CD4-positive, alpha-beta T cell (primary cell): ENCODE data around the gene POC1B. TPM values are rescaled to one million over a fixed set of nuclear protein-coding genes. Genes with fewer than 3 reads are reported as not detected.

ENCODE experiments used
- ATAC-seq: fragments of 200-7000 bp; cut with Tn5 transposase; one replicate; pipeline ENCODE4 v1.10.0; 2022; ENCODE audit warnings: mild to moderate bottlenecking; ENCODE audit not compliant: poor library complexity
- CTCF ChIA-PET: fragments of 350-600 bp; sonication (Branson Sonifier 250); formaldehyde crosslinking; loops from one replicate; lab custom pipeline; 2021; ENCODE audit warnings: antibody characterized with exemption, inconsistent platforms; lab: Charles Lee
- POLR2A ChIA-PET: fragments of 350-600 bp; sonication (Branson Sonifier 250); formaldehyde crosslinking; loops from one replicate; lab custom pipeline; 2021; ENCODE audit warnings: antibody characterized with exemption, inconsistent platforms; lab: Charles Lee
- DNase-seq, 14 experiments: peaks; one replicate each; pipeline ENCODE4 v3.0.0-alpha.2; 2013 to 2020; ENCODE audit warnings: mixed read lengths in 2 of 14
- H3K27ac ChIP-seq, 2 donors: one replicate each; pipeline versions ENCODE4 v1.5.1 to v1.7.0; 2013; ENCODE audit warnings: low read length in 2 of 2, low read depth in 1 of 2, mild to moderate bottlenecking in 1 of 2
- H3K27me3 ChIP-seq, 2 experiments: 1 replicate in 1 of 2; 2 replicates in 1 of 2; pipeline versions ENCODE4 v1.6.1 to v1.7.0; 2013; ENCODE audit warnings: low read length in 2 of 2, control low read depth in 1 of 2, mild to moderate bottlenecking in 1 of 2, moderate library complexity in 1 of 2; ENCODE audit not compliant: insufficient read depth in 2 of 2, control insufficient read depth in 1 of 2
- H3K36me3 ChIP-seq: one replicate; pipeline ENCODE4 v1.6.1; 2013; ENCODE audit warnings: low read length, control low read depth; ENCODE audit not compliant: insufficient read depth
- H3K4me1 ChIP-seq: one replicate; pipeline ENCODE4 v1.6.1; 2013; ENCODE audit warnings: low read length, control low read depth; ENCODE audit not compliant: insufficient read depth
- H3K4me3 ChIP-seq: one replicate; pipeline ENCODE4 v1.5.1; 2013; ENCODE audit warnings: mild to moderate bottlenecking, low read length, moderate library complexity
- H3K9me3 ChIP-seq, 2 experiments: 1 replicate in 1 of 2; 2 replicates in 1 of 2; pipeline versions ENCODE4 v1.6.1 to v1.7.0; 2013; ENCODE audit warnings: low read length in 2 of 2, mild to moderate bottlenecking in 2 of 2, control low read depth in 1 of 2, moderate library complexity in 1 of 2; ENCODE audit not compliant: control insufficient read depth in 1 of 2, insufficient read depth in 1 of 2
- H3K27ac Mint-ChIP-seq: one replicate; pipeline ENCODE4 v1.8.0; 2020; ENCODE audit warnings: mixed read lengths
- H3K27me3 Mint-ChIP-seq: one replicate; pipeline ENCODE4 v1.8.0; 2021; ENCODE audit warnings: mixed read lengths
- H3K36me3 Mint-ChIP-seq: one replicate; pipeline ENCODE4 v1.8.0; 2021; ENCODE audit warnings: low read depth, mixed read lengths
- H3K4me1 Mint-ChIP-seq: one replicate; pipeline ENCODE4 v1.8.0; 2021; ENCODE audit warnings: low read depth, mixed read lengths
- H3K4me3 Mint-ChIP-seq: one replicate; pipeline ENCODE4 v1.8.0; 2020; ENCODE audit warnings: mild to moderate bottlenecking, mixed read lengths
- H3K9me3 Mint-ChIP-seq: one replicate; pipeline ENCODE4 v1.8.0; 2020; ENCODE audit warnings: mixed read lengths
- CTCF ChIP-seq: fragments of 200-600 bp; IDR thresholded peaks from one replicate; pipeline ENCODE4 v1.8.0; 2022; ENCODE audit warnings: antibody characterized with exemption, mild to moderate bottlenecking
- intact Hi-C, 2 experiments: fragments of 100-400 bp; cut with DNase I in 1 of 2; cut with micrococcal nuclease in 1 of 2; formaldehyde crosslinking; loops; one replicate each; pipeline versions ENCODE4 v1.15.1 to v1.9.0; 2023 to 2025; cut with DNase I, micrococcal nuclease
- total RNA-seq, 174 experiments: library from RNA in 2 of 174; stranded (reverse) in 2 of 174; gene quantifications; one replicate each; pipeline ENCODE4 v1.2.3 and lab custom pipeline; 2021 to 2026

The POC1B gene
- total RNA-seq, 2 experiments from 2014 or later, result 14.9 to 16.2 TPM

- ChIA-PET CTCF (interaction anchor here (0.6 kb wide), 1 partner anchor 32 kb away, joined by 3 read pairs; the partner anchor contains the start of gene POC1B), POLR2A (no interaction called here)
- DNase-seq, result no peak
- H3K9me3 Mint-ChIP-seq, result no peaks in the 10 kb centered on the region
- no peak overlapping the region for H3K27ac ChIP-seq
- intact Hi-C loops, result no loop called here
- H3K4me3 ChIP-seq, result no peak overlapping the region
- H3K36me3 ChIP-seq, result peaks cover 29% of the 10 kb centered on the region
- H3K27me3 ChIP-seq, result no peaks in the 10 kb centered on the region
- no peaks in the 10 kb centered on the region for H3K4me1 ChIP-seq
- no peak overlapping the region for H3K27ac Mint-ChIP-seq
- peaks cover 68% of the 10 kb centered on the region for H3K36me3 Mint-ChIP-seq
- H3K4me3 Mint-ChIP-seq, result no peak overlapping the region
- ATAC-seq, result no peak
- no peaks in the 10 kb centered on the region for H3K9me3 ChIP-seq
- H3K4me1 Mint-ChIP-seq, result peaks cover 7% of the 10 kb centered on the region
- no peak for TF ChIP-seq CTCF
- H3K27me3 Mint-ChIP-seq, result no peaks in the 10 kb centered on the region
These were observed 32.1 kb downstream of the POC1B start for GRCh38 chr12:89493670-89494302.

- no peak for TF ChIP-seq CTCF
- ChIA-PET POLR2A (no interaction called here), CTCF (no interaction called here)
- no peak overlapping the region for H3K27ac ChIP-seq
- Mint-ChIP-seq H3K27ac (no peak overlapping the region), H3K4me1 (peaks cover 5% of the 10 kb centered on the region), H3K4me3 (no peak overlapping the region), H3K27me3 (no peaks in the 10 kb centered on the region), H3K36me3 (peaks cover 74% of the 10 kb centered on the region), H3K9me3 (no peaks in the 10 kb centered on the region)
- H3K9me3 ChIP-seq, result no peaks in the 10 kb centered on the region
- no peaks in the 10 kb centered on the region for H3K4me1 ChIP-seq
- ATAC-seq (no peak), DNase-seq (no peak)
- H3K4me3 ChIP-seq, result no peak overlapping the region
- H3K27me3 ChIP-seq, result no peaks in the 10 kb centered on the region
- intact Hi-C loops, result no loop called here
- H3K36me3 ChIP-seq, result peaks cover 30% of the 10 kb centered on the region
These were observed 33.0 kb downstream of the POC1B start for GRCh38 chr12:89492883-89493282.

GRCh38 chr12:89490922-89491321 is 34.9 kb downstream of the POC1B start:
- H3K4me1 ChIP-seq, result no peaks in the 10 kb centered on the region
- ATAC-seq (no peak), DNase-seq (no peak)
- Mint-ChIP-seq H3K27ac (no peak overlapping the region), H3K9me3 (no peaks in the 10 kb centered on the region), H3K4me1 (peaks cover 5% of the 10 kb centered on the region), H3K4me3 (no peak overlapping the region), H3K36me3 (peaks cover 84% of the 10 kb centered on the region), H3K27me3 (no peaks in the 10 kb centered on the region)
- POLR2A ChIA-PET, result no interaction called here
- H3K27ac ChIP-seq, result no peak overlapping the region
- no peaks in the 10 kb centered on the region for H3K27me3 ChIP-seq
- no peaks in the 10 kb centered on the region for H3K9me3 ChIP-seq
- CTCF ChIA-PET, result no interaction called here
- intact Hi-C loops, result no loop called here
- H3K4me3 ChIP-seq, result no peak overlapping the region
- H3K36me3 ChIP-seq, result peaks cover 38% of the 10 kb centered on the region
- TF ChIP-seq CTCF, result no peak
